Endodermal cell (in vitro differentiated cells): Measurements from ENCODE around the gene GRID1. TPM values are rescaled to one million over a fixed set of nuclear protein-coding genes. Genes with fewer than 3 reads are reported as not detected.

Experiments used
- DNase-seq: peaks from one replicate; pipeline ENCODE4 v3.0.0-alpha.2; 2017
- H3K27ac ChIP-seq: 2 replicates; pipeline ENCODE4 v1.5.1; 2013; ENCODE audit warnings: mild to moderate bottlenecking, low read depth, low read length, moderate library complexity
- H3K27me3 ChIP-seq: 2 replicates; pipeline ENCODE4 v1.6.1; 2013; ENCODE audit warnings: mild to moderate bottlenecking, low read length, moderate library complexity; ENCODE audit not compliant: insufficient read depth, control insufficient read depth, poor library complexity, severe bottlenecking
- H3K36me3 ChIP-seq: 2 replicates; pipeline ENCODE4 v1.7.0; 2013; ENCODE audit warnings: mild to moderate bottlenecking, low read length, moderate library complexity; ENCODE audit not compliant: control insufficient read depth, insufficient read depth
- H3K4me1 ChIP-seq: one replicate; pipeline ENCODE4 v1.7.0; 2013; ENCODE audit warnings: low read length; ENCODE audit not compliant: control insufficient read depth, insufficient read depth
- H3K4me3 ChIP-seq: 2 replicates; pipeline ENCODE4 v1.5.1; 2013; ENCODE audit warnings: mild to moderate bottlenecking, low read length, moderate library complexity
- H3K9ac ChIP-seq: 2 replicates; pipeline ENCODE4 v1.6.1; 2013; ENCODE audit warnings: mild to moderate bottlenecking, low read length, moderate library complexity; ENCODE audit not compliant: poor library complexity, severe bottlenecking; ENCODE audit errors: extremely low read depth
- H3K9me3 ChIP-seq: 2 replicates; pipeline ENCODE4 v1.6.1; 2013; ENCODE audit warnings: mild to moderate bottlenecking, low read length, moderate library complexity; ENCODE audit not compliant: control insufficient read depth
- H3K27ac Mint-ChIP-seq: 2 replicates; pipeline ENCODE4 v1.8.0; 2020; ENCODE audit warnings: mixed read lengths
- H3K27me3 Mint-ChIP-seq: 2 replicates; pipeline ENCODE4 v1.8.0; 2021; ENCODE audit warnings: mild to moderate bottlenecking, mixed read lengths; ENCODE audit not compliant: insufficient read depth
- H3K36me3 Mint-ChIP-seq: 2 replicates; pipeline ENCODE4 v1.8.0; 2020; ENCODE audit warnings: low read depth, mixed read lengths
- H3K4me1 Mint-ChIP-seq: 2 replicates; pipeline ENCODE4 v1.8.0; 2020; ENCODE audit warnings: mixed read lengths
- H3K4me3 Mint-ChIP-seq: 2 replicates; pipeline ENCODE4 v1.8.0; 2020; ENCODE audit warnings: mild to moderate bottlenecking, moderate library complexity, mixed read lengths
- H3K9me3 Mint-ChIP-seq: 2 replicates; pipeline ENCODE4 v1.8.0; 2020; ENCODE audit warnings: mild to moderate bottlenecking, mixed read lengths
- CTCF ChIP-seq: fragments of 200-600 bp; sonication (generic); conservative IDR thresholded peaks from 2 replicates; pipeline ENCODE4 v1.5.0; 2021; ENCODE audit warnings: antibody characterized with exemption, mild to moderate bottlenecking
- WGBS, 2 experiments: methylation state at CpG; one replicate each; pipeline versions ENCODE4 v1.1.5 to v1.1.7; 2013; ENCODE audit warnings: missing lambda C conversion rate in 2 of 2, mixed read lengths in 1 of 2; ENCODE audit not compliant: insufficient coverage in 1 of 2, insufficient read length in 1 of 2; 5-methylcytosine and 5-hydroxymethylcytosine counted together
- total RNA-seq, 2 donors: library from RNA; stranded (reverse); fragmentation: NEBNext Ultra II Directional in 1 of 2; extraction: Animal tissue kit (Norgen Biotek cat#: 25700) in 1 of 2; gene quantifications; 2 replicates in 1 of 2; 3 replicates in 1 of 2; pipeline ENCODE4 v1.2.1, GENCODE V29; 2021

Gene GRID1
- total RNA-seq, 2 donors from 2014 or later, result 0.13 to 0.53 TPM

DNA sequence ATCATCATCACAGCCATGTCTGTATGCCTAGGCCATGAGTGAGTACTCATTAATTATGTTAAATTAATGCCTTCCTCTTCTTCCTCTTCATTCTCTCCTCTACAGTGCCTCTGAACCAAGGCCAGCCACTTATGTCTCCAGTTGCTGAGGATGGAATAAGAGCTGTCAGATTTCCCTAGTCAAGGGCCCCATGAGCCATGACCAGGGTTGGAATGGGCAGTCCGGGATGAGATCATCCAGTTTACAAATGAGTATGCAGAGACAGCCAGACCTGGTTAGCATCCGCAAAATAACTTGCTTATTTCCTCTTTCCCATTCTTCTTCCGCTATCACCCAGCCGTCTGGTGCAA lies 342.7 kb downstream of the GRID1 start:
- Mint-ChIP-seq H3K4me3 (no peak overlapping the region), H3K9me3 (peaks cover 17% of the 10 kb centered on the region), H3K4me1 (peaks cover 47% of the 10 kb centered on the region), H3K27ac (peak overlapping the region; percentile 22), H3K27me3 (peaks cover 2% of the 10 kb centered on the region), H3K36me3 (no peaks in the 10 kb centered on the region)
- Histone ChIP-seq H3K9ac (no peak overlapping the region), H3K4me3 (no peak overlapping the region), H3K27me3 (no peaks in the 10 kb centered on the region), H3K9me3 (peaks cover 30% of the 10 kb centered on the region), H3K27ac (no peak overlapping the region), H3K4me1 (peaks cover 26% of the 10 kb centered on the region), H3K36me3 (no peaks in the 10 kb centered on the region)
- TF ChIP-seq CTCF, result no peak
- no peak for DNase-seq
- WGBS, 2 experiments, result 73 to 74% methylated on average over 4 of the region's 4 CpGs

DNA sequence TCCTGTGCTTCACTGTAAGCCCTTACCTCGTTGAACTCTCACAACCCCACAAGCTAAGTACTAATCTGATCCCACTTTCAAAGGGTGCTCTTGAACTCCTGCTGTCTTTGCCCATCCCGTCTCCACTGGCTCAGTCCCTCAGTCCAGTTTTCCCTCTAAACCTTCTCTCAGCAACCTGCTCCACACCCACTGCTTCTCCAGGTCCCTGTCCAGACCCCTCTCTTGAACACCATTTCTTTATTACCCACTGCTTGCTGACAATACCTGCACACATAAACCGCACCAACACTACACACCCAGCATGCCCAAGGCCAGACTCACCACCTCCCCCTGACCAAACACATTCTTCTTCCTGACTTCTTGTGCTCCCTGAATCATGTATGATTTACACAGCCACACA lies 343.3 kb downstream of the GRID1 start:
- Histone ChIP-seq H3K9ac (no peak overlapping the region), H3K27ac (no peak overlapping the region), H3K4me1 (peaks cover 26% of the 10 kb centered on the region), H3K27me3 (no peaks in the 10 kb centered on the region), H3K36me3 (no peaks in the 10 kb centered on the region), H3K4me3 (no peak overlapping the region), H3K9me3 (peaks cover 25% of the 10 kb centered on the region)
- 86 to 92% methylated on average over 3 of the region's 3 CpGs for WGBS, 2 experiments
- Mint-ChIP-seq H3K36me3 (no peaks in the 10 kb centered on the region), H3K4me3 (no peak overlapping the region), H3K4me1 (peaks cover 48% of the 10 kb centered on the region), H3K9me3 (peaks cover 13% of the 10 kb centered on the region), H3K27me3 (no peaks in the 10 kb centered on the region), H3K27ac (no peak overlapping the region)
- no peak for DNase-seq
- TF ChIP-seq CTCF, result no peak

DNA sequence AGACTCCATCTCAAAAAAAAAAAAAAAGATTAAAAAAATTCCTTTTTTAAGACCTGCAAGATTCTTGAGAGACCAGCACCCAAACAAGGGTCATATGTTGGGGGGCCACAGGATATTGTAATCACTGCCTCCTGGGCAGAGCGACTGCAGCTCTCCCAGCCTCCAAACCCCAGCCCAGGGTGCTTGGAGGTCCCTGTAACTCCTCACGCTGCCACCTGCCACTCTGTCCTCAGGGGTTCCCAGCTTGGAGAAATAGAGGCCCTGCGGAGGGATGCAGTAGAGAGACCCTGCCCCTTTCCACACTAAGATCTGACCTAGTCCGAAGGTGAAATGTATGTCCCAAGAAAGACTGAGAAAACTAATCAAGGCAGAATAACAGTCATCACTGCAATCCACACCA lies 343.7 kb downstream of the GRID1 start:
- TF ChIP-seq CTCF, result no peak
- H3K27me3 Mint-ChIP-seq, result peaks cover 4% of the 10 kb centered on the region
- Histone ChIP-seq H3K9ac (no peak overlapping the region), H3K4me3 (no peak overlapping the region), H3K9me3 (peaks cover 21% of the 10 kb centered on the region), H3K36me3 (no peaks in the 10 kb centered on the region), H3K27ac (no peak overlapping the region), H3K27me3 (no peaks in the 10 kb centered on the region), H3K4me1 (peaks cover 26% of the 10 kb centered on the region)
- no peak overlapping the region for H3K27ac Mint-ChIP-seq
- peaks cover 52% of the 10 kb centered on the region for H3K4me1 Mint-ChIP-seq
- H3K4me3 Mint-ChIP-seq, result no peak overlapping the region
- WGBS, 2 experiments, result 96 to 100% methylated on average over 3 to 4 of the region's 4 CpGs
- H3K36me3 Mint-ChIP-seq, result no peaks in the 10 kb centered on the region
- peaks cover 8% of the 10 kb centered on the region for H3K9me3 Mint-ChIP-seq
- DNase-seq, result no peak
